H1 (cell line): ENCODE measurements around the gene TYK2. TPM values are rescaled to one million over a fixed set of nuclear protein-coding genes. Genes with fewer than 3 reads are reported as not detected.
A peak's percentile ranks its signal among the peaks of the same experiment; 100 is the strongest.

Experiments used
- CTCF ChIA-PET: fragments of 300-600 bp; sonication (Branson Sonifier 250); formaldehyde crosslinking; loops from one replicate; lab custom pipeline; 2021; ENCODE audit not compliant: partially characterized antibody; lab: Charles Lee
- POLR2A ChIA-PET: fragments of 300-600 bp; sonication (Branson Sonifier 250); formaldehyde crosslinking; loops from one replicate; lab custom pipeline; 2021; ENCODE audit warnings: inconsistent platforms; ENCODE audit not compliant: partially characterized antibody; lab: Charles Lee
- DNase-seq, 2 experiments: peaks; one replicate each; pipeline versions ENCODE4 v3.0.0 to v3.0.0-alpha.2; 2010 to 2022; ENCODE audit warnings: low spot score in 2 of 2, low read depth in 1 of 2, mixed read lengths in 1 of 2
- FAIRE-seq: peaks from 2 replicates; lab custom pipeline; 2011; peaks lifted over from hg19 to GRCh38; lab: Jason Lieb, UNC
- H2AFZ ChIP-seq: 2 replicates; pipeline ENCODE4 v1.8.1; 2012; ENCODE audit warnings: low read length, inconsistent platforms
- H2AK5ac ChIP-seq: 2 replicates; pipeline ENCODE4 v1.6.1; 2013; ENCODE audit warnings: low read depth, low read length
- H2BK120ac ChIP-seq: replicated peaks from 2 replicates; pipeline ENCODE3; 2013; ENCODE audit warnings: low read depth, low read length, inconsistent platforms
- H2BK12ac ChIP-seq: 2 replicates; pipeline ENCODE4 v1.6.1; 2013; ENCODE audit warnings: low read depth, low read length
- H2BK15ac ChIP-seq: 2 replicates; pipeline ENCODE4 v1.6.1; 2013; ENCODE audit warnings: low read length
- H2BK20ac ChIP-seq: 2 replicates; pipeline ENCODE4 v1.6.1; 2013; ENCODE audit warnings: low read length
- H2BK5ac ChIP-seq: 2 replicates; pipeline ENCODE4 v1.6.1; 2013; ENCODE audit warnings: low read depth, low read length
- H3K14ac ChIP-seq: 2 replicates; pipeline ENCODE4 v1.6.1; 2013; ENCODE audit warnings: inconsistent platforms; ENCODE audit not compliant: insufficient read length
- H3K18ac ChIP-seq: 2 replicates; pipeline ENCODE4 v1.6.1; 2013; ENCODE audit warnings: low read length; ENCODE audit errors: extremely low read depth
- H3K23ac ChIP-seq: 2 replicates; pipeline ENCODE4 v1.6.1; 2013; ENCODE audit warnings: inconsistent platforms; ENCODE audit not compliant: insufficient read length
- H3K23me2 ChIP-seq: 2 replicates; pipeline ENCODE4 v1.6.1; 2013; ENCODE audit warnings: low read depth, low read length
- H3K27ac ChIP-seq: 2 replicates; pipeline ENCODE4 v1.6.1; 2011; ENCODE audit warnings: low read depth, low read length, inconsistent platforms
- H3K27me3 ChIP-seq, 4 experiments: replicated peaks in 1 of 4; 1 replicate in 1 of 4; 2 replicates in 3 of 4; pipeline versions ENCODE4 v1.6.1 to v1.8.1; 2011 to 2013; ENCODE audit warnings: low read length in 3 of 4, mild to moderate bottlenecking in 3 of 4, inconsistent platforms in 2 of 4, mixed read lengths in 2 of 4, moderate library complexity in 1 of 4; ENCODE audit not compliant: control insufficient read depth in 3 of 4, insufficient read depth in 3 of 4; ENCODE audit errors: extremely low read depth in 1 of 4
- H3K36me3 ChIP-seq, 4 experiments: 2 replicates each; pipeline versions ENCODE4 v1.6.1 to v1.8.1; 2011 to 2013; ENCODE audit warnings: mild to moderate bottlenecking in 4 of 4, low read length in 3 of 4, moderate library complexity in 2 of 4, control low read depth in 1 of 4, inconsistent platforms in 1 of 4; ENCODE audit not compliant: insufficient read depth in 4 of 4, control insufficient read depth in 2 of 4
- H3K4ac ChIP-seq: replicated peaks from 2 replicates; pipeline ENCODE3; 2013; ENCODE audit warnings: low read length, low read depth, mixed read lengths, inconsistent platforms; ENCODE audit not compliant: insufficient read length
- H3K4me1 ChIP-seq, 4 experiments: replicated peaks in 1 of 4; 1 replicate in 1 of 4; 2 replicates in 3 of 4; pipeline versions ENCODE4 v1.6.1 to v1.8.1; 2011 to 2013; ENCODE audit warnings: low read length in 3 of 4, inconsistent platforms in 2 of 4, mixed read lengths in 1 of 4; ENCODE audit not compliant: insufficient read depth in 4 of 4, control insufficient read depth in 3 of 4
- H3K4me2 ChIP-seq, 2 experiments: 2 replicates each; pipeline versions ENCODE4 v1.6.1 to v1.8.1; 2011 to 2013; ENCODE audit warnings: low read depth in 2 of 2, low read length in 2 of 2, control low read depth in 1 of 2, inconsistent platforms in 1 of 2, mild to moderate bottlenecking in 1 of 2; ENCODE audit not compliant: insufficient read depth in 1 of 2
- H3K4me3 ChIP-seq, 4 experiments: fragments of 200-600, 300-600 bp in 1 of 4; sonication (generic), shearing (Covaris generic), sonication (Bioruptor Twin) in 1 of 4; 2 replicates each; pipeline versions ENCODE4 v1.5.1 to v1.8.1; 2011 to 2016; ENCODE audit warnings: low read length in 4 of 4, low read depth in 3 of 4, control low read depth in 2 of 4, inconsistent platforms in 2 of 4, mild to moderate bottlenecking in 2 of 4, mixed read lengths in 1 of 4, moderate library complexity in 1 of 4; ENCODE audit not compliant: insufficient read depth in 2 of 4; ENCODE audit errors: extremely low read depth in 1 of 4
- H3K56ac ChIP-seq: replicated peaks from 2 replicates; pipeline ENCODE3; 2013; ENCODE audit warnings: low read depth, mild to moderate bottlenecking, mixed read lengths, low read length, inconsistent platforms; ENCODE audit not compliant: insufficient read length
- H3K79me1 ChIP-seq: 2 replicates; pipeline ENCODE4 v1.6.1; 2013; ENCODE audit warnings: low read depth, low read length, control low read depth
- H3K79me2 ChIP-seq, 2 experiments: 2 replicates each; pipeline versions ENCODE4 v1.6.1 to v1.8.1; 2012 to 2013; ENCODE audit warnings: low read length in 2 of 2, mild to moderate bottlenecking in 2 of 2, inconsistent platforms in 1 of 2; ENCODE audit not compliant: insufficient read depth in 2 of 2, control insufficient read depth in 1 of 2
- H3K9ac ChIP-seq, 4 experiments: replicated peaks in 1 of 4; 1 replicate in 1 of 4; 2 replicates in 3 of 4; pipeline versions ENCODE4 v1.6.1 to v1.8.1; 2011 to 2013; ENCODE audit warnings: low read depth in 3 of 4, low read length in 3 of 4, control low read depth in 2 of 4, mild to moderate bottlenecking in 2 of 4, moderate library complexity in 2 of 4, inconsistent platforms in 1 of 4; ENCODE audit errors: extremely low read depth in 1 of 4
- H3K9me3 ChIP-seq, 2 experiments: 2 replicates each; pipeline versions ENCODE4 v1.6.1 to v1.8.1; 2012 to 2013; ENCODE audit warnings: mild to moderate bottlenecking in 2 of 2, moderate library complexity in 2 of 2, control low read depth in 1 of 2, inconsistent platforms in 1 of 2, low read depth in 1 of 2, low read length in 1 of 2, mixed read lengths in 1 of 2; ENCODE audit not compliant: insufficient read depth in 2 of 2
- H4K20me1 ChIP-seq, 2 experiments: replicated peaks in 1 of 2; 2 replicates each; pipeline versions ENCODE3 to v1.8.1; 2011 to 2013; ENCODE audit warnings: inconsistent platforms in 2 of 2, low read length in 2 of 2, mild to moderate bottlenecking in 1 of 2; ENCODE audit not compliant: insufficient read depth in 2 of 2, control insufficient read depth in 1 of 2
- H4K5ac ChIP-seq: 2 replicates; pipeline ENCODE4 v1.6.1; 2013; ENCODE audit warnings: low read length, low read depth, mixed read lengths, inconsistent platforms; ENCODE audit not compliant: insufficient read length
- H4K8ac ChIP-seq: 2 replicates; pipeline ENCODE4 v1.8.0; 2013; ENCODE audit warnings: mild to moderate bottlenecking, moderate library complexity, low read length, inconsistent platforms; ENCODE audit not compliant: insufficient read depth; ENCODE audit errors: extremely low read depth
- H4K91ac ChIP-seq: replicated peaks from 2 replicates; pipeline ENCODE3; 2013; ENCODE audit warnings: low read length, mixed read lengths, inconsistent platforms; ENCODE audit not compliant: insufficient read length
- BCL11A ChIP-seq, 2 experiments: IDR thresholded peaks; one replicate each; pipeline ENCODE4 v1.6.1; 2011; ENCODE audit warnings: low read depth in 2 of 2, low read length in 2 of 2, mild to moderate bottlenecking in 2 of 2
- CEBPB ChIP-seq: IDR thresholded peaks from 2 replicates; pipeline ENCODE4 v1.6.1; 2012; ENCODE audit warnings: low read depth, low read length
- CHD2 ChIP-seq: IDR thresholded peaks from 2 replicates; pipeline ENCODE4 v1.6.1; 2012; ENCODE audit warnings: low read length, improper control_type of control experiment
- KDM5A ChIP-seq: fragments of 200-600 bp; IDR thresholded peaks from 2 replicates; pipeline ENCODE4 v1.7.1; 2012; ENCODE audit warnings: mild to moderate bottlenecking, low read length, inconsistent platforms, mixed read lengths
- NANOG ChIP-seq: IDR thresholded peaks from 2 replicates; pipeline ENCODE4 v1.6.1; 2011; ENCODE audit warnings: low read length, low read depth, mild to moderate bottlenecking, inconsistent platforms; ENCODE audit not compliant: insufficient read depth, poor library complexity, severe bottlenecking
- POLR2A ChIP-seq, 2 experiments: IDR thresholded peaks; 1 replicate in 1 of 2; 2 replicates in 1 of 2; pipeline ENCODE4 v1.6.1; 2011; ENCODE audit warnings: low read depth in 2 of 2, low read length in 2 of 2, mild to moderate bottlenecking in 2 of 2; ENCODE audit errors: control extremely low read depth in 1 of 2
- RFX5 ChIP-seq: IDR thresholded peaks from 2 replicates; pipeline ENCODE4 v1.6.1; 2011; ENCODE audit warnings: low read depth, low read length, improper control_type of control experiment, borderline replicate concordance
- SIX5 ChIP-seq: IDR thresholded peaks from 2 replicates; pipeline ENCODE4 v1.6.1; 2011; ENCODE audit warnings: mild to moderate bottlenecking, low read depth, low read length
- SP1 ChIP-seq: IDR thresholded peaks from 2 replicates; pipeline ENCODE4 v1.6.1; 2011; ENCODE audit warnings: low read depth, low read length
- SP4 ChIP-seq: IDR thresholded peaks from 2 replicates; pipeline ENCODE4 v1.6.1; 2012; ENCODE audit warnings: low read length, inconsistent platforms
- SRF ChIP-seq: IDR thresholded peaks from 2 replicates; pipeline ENCODE4 v1.6.1; 2011; ENCODE audit warnings: mild to moderate bottlenecking, low read depth, low read length, moderate library complexity
- TBP ChIP-seq: IDR thresholded peaks from 2 replicates; pipeline ENCODE4 v1.6.1; 2011; ENCODE audit warnings: low read depth, low read length, improper control_type of control experiment
- YY1 ChIP-seq: IDR thresholded peaks from 2 replicates; pipeline ENCODE4 v1.6.1; 2011; ENCODE audit warnings: low read depth, mild to moderate bottlenecking, low read length
- ZNF274 ChIP-seq: IDR thresholded peaks from 2 replicates; pipeline ENCODE4 v1.7.0; 2012; ENCODE audit warnings: low read length, borderline replicate concordance; ENCODE audit errors: extremely low read depth
- WGBS, 2 experiments: shearing (Covaris generic) in 1 of 2; methylation state at CpG; one replicate each; pipeline versions ENCODE4 v1.1.6 to v1.1.7; 2013 to 2015; ENCODE audit warnings: low lambda C conversion rate in 2 of 2, mixed read lengths in 2 of 2, inconsistent platforms in 1 of 2, low coverage in 1 of 2, missing lambda C conversion rate in 1 of 2; ENCODE audit not compliant: insufficient replicate concordance in 2 of 2, insufficient coverage in 1 of 2, insufficient read length in 1 of 2; ENCODE audit errors: extremely low coverage in 1 of 2, missing lambda C conversion rate in 1 of 2; 5-methylcytosine and 5-hydroxymethylcytosine counted together
- polyA plus RNA-seq, 7 experiments: library from polyadenylated mRNA; depleted of rRNA in 3 of 7; stranded (reverse) in 5 of 7; unstranded in 2 of 7; fragments of >200 nt in 5 of 7; fragments of 200-250 nt in 2 of 7; gene quantifications; 1 replicate in 5 of 7; 2 replicates in 1 of 7; 4 replicates in 1 of 7; pipeline versions ENCODE4 v1.2.1 to v1.2.3, GENCODE V29; 2011 to 2013; ENCODE audit warnings: missing spikeins in 2 of 7, mixed read lengths in 2 of 7
- total RNA-seq: library from RNA; stranded (reverse); fragmentation: NEBNext Ultra II Directional; extraction: Animal tissue kit (Norgen Biotek cat#: 25700); gene quantifications from 2 replicates; pipeline ENCODE4 v1.2.1, GENCODE V29; 2021
- TF ChIP-seq, protein P1 (sequence below): IDR thresholded peaks from 2 replicates; pipeline ENCODE4 v1.6.1; 2012; ENCODE audit warnings: inconsistent platforms

Gene TYK2
- total and polyA plus RNA-seq, 2 of the 8 experiments (the other 6 are each of a cell fraction or from before 2014, with no cell fraction given) = 32.1 to 40.8 TPM

DNA sequence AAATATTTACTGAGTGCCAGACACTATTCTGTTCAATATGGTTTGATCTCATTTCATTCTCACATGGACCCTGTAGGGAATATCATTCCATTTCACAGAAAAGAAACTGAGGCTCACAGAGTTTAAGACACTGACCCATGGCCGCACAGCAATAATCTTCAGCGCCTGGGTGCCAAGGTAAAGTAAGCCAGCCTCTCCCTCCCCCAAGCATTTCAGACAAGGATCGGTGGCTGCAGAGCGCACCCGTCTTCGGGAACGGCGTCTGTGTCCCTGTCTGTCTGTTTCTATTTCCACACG, 35.7 kb upstream of the TYK2 start:
- Histone ChIP-seq H2BK12ac (no peak overlapping the region; the same call in 1 of the 2 replicates), H4K5ac (peak overlapping the region; percentile 19), H3K4ac (peak overlapping the region; percentile 35), H3K27ac (no peak overlapping the region), H2AFZ (peak overlapping the region; percentile 95), H3K18ac (no peak overlapping the region), H4K91ac (no peak overlapping the region), H2BK5ac (no peak overlapping the region), H3K4me3 (peak overlapping the region; percentile 42 to 66 (median 54)), H3K23me2 (peaks cover 14% of the 10 kb centered on the region; the same call in 1 of the 2 replicates), H2AK5ac (no peak overlapping the region), H3K9ac (peak overlapping the region in 2 of 4 experiments; percentile 6 to 8; a peak in 2 of 7 replicates), H4K8ac (peak overlapping the region; percentile 58; the same call in 1 of the 2 replicates), H3K36me3 (no peaks in the 10 kb centered on the region), H2BK15ac (no peak overlapping the region), H3K79me1 (no peaks in the 10 kb centered on the region), H4K20me1 (peaks cover 0 to 5% of the 10 kb centered on the region in 2 experiments), H3K4me2 (peak overlapping the region; percentile 83 to 95), H3K23ac (no peak overlapping the region), H3K79me2 (no peaks in the 10 kb centered on the region), H3K14ac (no peak overlapping the region), H3K27me3 (peaks cover 19 to 56% (median 46%) of the 10 kb centered on the region in 4 experiments), H2BK120ac (no peak overlapping the region), H2BK20ac (no peak overlapping the region), H3K4me1 (peaks cover 5 to 26% (median 13%) of the 10 kb centered on the region in 4 experiments), H3K9me3 (peaks cover 0 to 2% of the 10 kb centered on the region in 2 experiments; a peak in 1 of 4 replicates), H3K56ac (no peak overlapping the region)
- ChIA-PET POLR2A (interaction anchor here (0.6 to 5.0 kb wide), 3 partner anchors 11 to 164 kb away, joined by 3 to 33 read pairs (median 4); partner anchors contain the start of genes CDC37 and MRPL4), CTCF (interaction anchor here (0.6 to 9.4 kb wide), 30 partner anchors 12 to 405 kb away, joined by 3 to 172 read pairs (median 4); partner anchors contain the start of genes CDC37, ICAM1 and RAVER1)
- 12% methylated on average over 9 of the region's 9 CpGs; no CpG with 5 or more reads in 1 of the 2 experiments for WGBS, 2 experiments
- FAIRE-seq (no peak), DNase-seq (no peak)
- TF ChIP-seq SIX5 = no peak
- no peak for TF ChIP-seq YY1
- no peak for TF ChIP-seq CHD2
- no peak for TF ChIP-seq ZNF274
- TF ChIP-seq CEBPB = no peak
- TF ChIP-seq BCL11A (IDR thresholded peaks at IDR 0.05; ENCODE audit: low read depth in 2 of 2, low read length in 2 of 2) = no peak
- TF ChIP-seq, protein P1, sequence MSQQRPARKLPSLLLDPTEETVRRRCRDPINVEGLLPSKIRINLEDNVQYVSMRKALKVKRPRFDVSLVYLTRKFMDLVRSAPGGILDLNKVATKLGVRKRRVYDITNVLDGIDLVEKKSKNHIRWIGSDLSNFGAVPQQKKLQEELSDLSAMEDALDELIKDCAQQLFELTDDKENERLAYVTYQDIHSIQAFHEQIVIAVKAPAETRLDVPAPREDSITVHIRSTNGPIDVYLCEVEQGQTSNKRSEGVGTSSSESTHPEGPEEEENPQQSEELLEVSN = no peak
- no peak for TF ChIP-seq SRF
- no peak for TF ChIP-seq RFX5
- TF ChIP-seq POLR2A (IDR thresholded peaks at IDR 0.05; ENCODE audit: control extremely low read depth in 1 of 2, low read depth in 2 of 2, low read length in 2 of 2) = no peak
- TF ChIP-seq TBP = no peak
- no peak for TF ChIP-seq SP4
- TF ChIP-seq SP1 = no peak
- no peak for TF ChIP-seq NANOG
- TF ChIP-seq KDM5A = no peak
